ENCODE data around the gene VKORC1. TPM values are rescaled to one million over a fixed set of nuclear protein-coding genes. Genes with fewer than 3 reads are reported as not detected.

VKORC1 gene
- total and polyA plus RNA-seq, 2 of the 8 experiments (the other 6 are each of a cell fraction or from before 2014, with no cell fraction given), result 84.1 to 483 TPM

GRCh38 chr16:31142109-31143010 lies 47.8 kb upstream of the VKORC1 start (continued):
- no peak for TF ChIP-seq ATF2 (IDR thresholded peaks at IDR 0.05; ENCODE audit: low read length)
